T-helper 17 cell (primary cell): ENCODE measurements around the gene GAB2. TPM values are rescaled to one million over a fixed set of nuclear protein-coding genes. Genes with fewer than 3 reads are reported as not detected.

ENCODE experiments used
- ATAC-seq: fragments of 150-1000 bp; cut with Tn5 transposase; 2 replicates; pipeline ENCODE4 v1.10.0; 2021; ENCODE audit warnings: mild to moderate bottlenecking, moderate library complexity
- DNase-seq, 3 donors: peaks; one replicate each; pipeline versions ENCODE4 v3.0.0 to v3.0.0-alpha.2; 2020 to 2021
- H3K9me3 ChIP-seq: one replicate; pipeline ENCODE4 v1.7.0; 2013; ENCODE audit warnings: low read length, mild to moderate bottlenecking; ENCODE audit not compliant: control insufficient read depth, poor library complexity, severe bottlenecking
- H3K27ac Mint-ChIP-seq: one replicate; pipeline ENCODE4 v1.8.0; 2022; ENCODE audit warnings: mild to moderate bottlenecking, moderate library complexity, mixed read lengths
- H3K27me3 Mint-ChIP-seq: one replicate; pipeline ENCODE4 v1.8.0; 2022; ENCODE audit warnings: mixed read lengths
- H3K36me3 Mint-ChIP-seq: one replicate; pipeline ENCODE4 v1.8.0; 2022; ENCODE audit warnings: low read depth, mixed read lengths
- H3K4me1 Mint-ChIP-seq: one replicate; pipeline ENCODE4 v1.8.0; 2022; ENCODE audit warnings: mild to moderate bottlenecking, mixed read lengths
- H3K4me3 Mint-ChIP-seq: one replicate; pipeline ENCODE4 v1.8.0; 2022; ENCODE audit warnings: mild to moderate bottlenecking, moderate library complexity, mixed read lengths
- total RNA-seq, 4 donors: library from RNA in 2 of 4; stranded (reverse) in 2 of 4; gene quantifications; one replicate each; pipeline ENCODE4 v1.2.3 and lab custom pipeline; 2022 to 2026

Gene GAB2
- total RNA-seq, 2 donors from 2014 or later: 10.3 to 14.4 TPM

- Mint-ChIP-seq H3K4me1 (peaks cover 14% of the 10 kb centered on the region), H3K27ac (no peak overlapping the region), H3K27me3 (peaks cover 13% of the 10 kb centered on the region), H3K4me3 (no peak overlapping the region), H3K36me3 (peaks cover under 1% of the 10 kb centered on the region)
- H3K9me3 ChIP-seq: no peaks in the 10 kb centered on the region
- DNase-seq (no peak), ATAC-seq (no peak)
These were observed 5.6 kb upstream of the GAB2 start for GRCh38 chr11:78423241-78423640.

- Mint-ChIP-seq H3K4me1 (peaks cover 24% of the 10 kb centered on the region), H3K27ac (peak overlapping the region; percentile 67), H3K36me3 (peaks cover 2% of the 10 kb centered on the region), H3K4me3 (no peak overlapping the region), H3K27me3 (peaks cover 17% of the 10 kb centered on the region)
- H3K9me3 ChIP-seq: no peaks in the 10 kb centered on the region
- ATAC-seq (no peak), DNase-seq (no peak)
These were observed 3.2 kb upstream of the GAB2 start for GRCh38 chr11:78420796-78421209.

GRCh38 chr11:78420255-78420764 is 2.7 kb upstream of the GAB2 start:
- H3K27me3 Mint-ChIP-seq: peaks cover 17% of the 10 kb centered on the region
- H3K36me3 Mint-ChIP-seq: peaks cover 2% of the 10 kb centered on the region
- DNase-seq: peak; percentile 18 to 34 (median 19)
- peaks cover 24% of the 10 kb centered on the region for H3K4me1 Mint-ChIP-seq
- peak overlapping the region; percentile 61 for H3K4me3 Mint-ChIP-seq
- H3K9me3 ChIP-seq: no peaks in the 10 kb centered on the region
- peak overlapping the region; percentile 67 for H3K27ac Mint-ChIP-seq
- ATAC-seq: no peak

GRCh38 chr11:78419327-78419726 is 1.7 kb upstream of the GAB2 start:
- no peak for DNase-seq
- H3K9me3 ChIP-seq: no peaks in the 10 kb centered on the region
- Mint-ChIP-seq H3K4me1 (peaks cover 20% of the 10 kb centered on the region), H3K27me3 (peaks cover 17% of the 10 kb centered on the region), H3K4me3 (peak overlapping the region; percentile 52), H3K36me3 (peaks cover 2% of the 10 kb centered on the region), H3K27ac (no peak overlapping the region)
- no peak for ATAC-seq

- Mint-ChIP-seq H3K27ac (peak overlapping the region; percentile 19), H3K4me1 (peaks cover 17% of the 10 kb centered on the region)
These were observed 1.1 kb upstream of the GAB2 start for GRCh38 chr11:78418584-78419211.

GRCh38 chr11:78417888-78418583 is 416 bp upstream of the GAB2 start:
- ATAC-seq (peak; percentile 78), DNase-seq (peak; percentile 71 to 78 (median 75))
- peak overlapping the region; percentile 19 for H3K27ac Mint-ChIP-seq
- H3K4me1 Mint-ChIP-seq: peaks cover 23% of the 10 kb centered on the region
- H3K27me3 Mint-ChIP-seq: peaks cover 17% of the 10 kb centered on the region
- H3K9me3 ChIP-seq: no peaks in the 10 kb centered on the region
- H3K36me3 Mint-ChIP-seq: peaks cover 2% of the 10 kb centered on the region
- H3K4me3 Mint-ChIP-seq: peak overlapping the region; percentile 81

More at GRCh38 chr11:78418584-78419211, 1.1 kb upstream of the GAB2 start:
- DNase-seq (no peak), ATAC-seq (no peak)
- Mint-ChIP-seq H3K27me3 (peaks cover 17% of the 10 kb centered on the region), H3K4me3 (peak overlapping the region; percentile 81), H3K36me3 (peaks cover 2% of the 10 kb centered on the region)
- H3K9me3 ChIP-seq: no peaks in the 10 kb centered on the region

- ATAC-seq: peak; percentile 71
- peaks cover 27% of the 10 kb centered on the region for H3K4me1 Mint-ChIP-seq
- peak overlapping the region; percentile 96 for H3K4me3 Mint-ChIP-seq
- peak; percentile 54 to 70 (median 57) for DNase-seq
- peak overlapping the region; percentile 90 for H3K27ac Mint-ChIP-seq
- H3K9me3 ChIP-seq: no peaks in the 10 kb centered on the region
- H3K36me3 Mint-ChIP-seq: peaks cover 2% of the 10 kb centered on the region
- H3K27me3 Mint-ChIP-seq: peaks cover 17% of the 10 kb centered on the region
These were observed 1.1 kb downstream of the GAB2 start for GRCh38 chr11:78416285-78417174.

- no peaks in the 10 kb centered on the region for H3K9me3 ChIP-seq
- peak overlapping the region; percentile 67 for H3K27ac Mint-ChIP-seq
- DNase-seq: no peak
- no peak for ATAC-seq
- H3K4me3 Mint-ChIP-seq: no peak overlapping the region
- H3K27me3 Mint-ChIP-seq: peaks cover 14% of the 10 kb centered on the region
- peaks cover 27% of the 10 kb centered on the region for H3K4me1 Mint-ChIP-seq
- H3K36me3 Mint-ChIP-seq: peaks cover 2% of the 10 kb centered on the region
These were observed 2.3 kb downstream of the GAB2 start for GRCh38 chr11:78415338-78415737.

GRCh38 chr11:78414321-78415051 is 3.1 kb downstream of the GAB2 start:
- ATAC-seq: no peak
- no peak for DNase-seq
- Mint-ChIP-seq H3K4me1 (peaks cover 22% of the 10 kb centered on the region), H3K36me3 (peaks cover 5% of the 10 kb centered on the region), H3K4me3 (no peak overlapping the region), H3K27me3 (peaks cover 10% of the 10 kb centered on the region), H3K27ac (peak overlapping the region; percentile 67)
- no peaks in the 10 kb centered on the region for H3K9me3 ChIP-seq

- H3K27ac Mint-ChIP-seq: no peak overlapping the region
- DNase-seq (no peak), ATAC-seq (no peak)
- H3K4me3 Mint-ChIP-seq: no peak overlapping the region
- H3K4me1 Mint-ChIP-seq: peaks cover 10% of the 10 kb centered on the region
- no peaks in the 10 kb centered on the region for H3K27me3 Mint-ChIP-seq
- H3K9me3 ChIP-seq: no peaks in the 10 kb centered on the region
- peaks cover 6% of the 10 kb centered on the region for H3K36me3 Mint-ChIP-seq
These were observed 9.0 kb downstream of the GAB2 start for GRCh38 chr11:78408619-78409018.

GRCh38 chr11:78406568-78407196 is 10.9 kb downstream of the GAB2 start:
- no peak for DNase-seq

GRCh38 chr11:78405805-78406204 is 11.8 kb downstream of the GAB2 start:
- Mint-ChIP-seq H3K4me3 (no peak overlapping the region), H3K27me3 (no peaks in the 10 kb centered on the region), H3K4me1 (peaks cover 4% of the 10 kb centered on the region), H3K36me3 (peaks cover 8% of the 10 kb centered on the region), H3K27ac (no peak overlapping the region)
- ATAC-seq (no peak), DNase-seq (no peak)
- H3K9me3 ChIP-seq: no peaks in the 10 kb centered on the region

More at GRCh38 chr11:78406568-78407196, 10.9 kb downstream of the GAB2 start:
- no peak overlapping the region for H3K27ac Mint-ChIP-seq
- peaks cover 6% of the 10 kb centered on the region for H3K36me3 Mint-ChIP-seq
- peaks cover 2% of the 10 kb centered on the region for H3K4me1 Mint-ChIP-seq
- no peaks in the 10 kb centered on the region for H3K9me3 ChIP-seq
- H3K27me3 Mint-ChIP-seq: no peaks in the 10 kb centered on the region
- no peak overlapping the region for H3K4me3 Mint-ChIP-seq
- ATAC-seq: no peak
